H1 (cell line): Measurements from ENCODE around the gene DPY19L2. TPM values are rescaled to one million over a fixed set of nuclear protein-coding genes. Genes with fewer than 3 reads are reported as not detected.
"Not testable (repeated sequence)": the region's sequence is repeated elsewhere in the genome, so short reads cannot be mapped to it uniquely, and the experiment has no call there.

Experiments
- CTCF ChIA-PET: fragments of 300-600 bp; sonication (Branson Sonifier 250); formaldehyde crosslinking; loops from one replicate; lab custom pipeline; 2021; ENCODE audit not compliant: partially characterized antibody; lab: Charles Lee
- POLR2A ChIA-PET: fragments of 300-600 bp; sonication (Branson Sonifier 250); formaldehyde crosslinking; loops from one replicate; lab custom pipeline; 2021; ENCODE audit warnings: inconsistent platforms; ENCODE audit not compliant: partially characterized antibody; lab: Charles Lee
- DNase-seq, 2 experiments: peaks; one replicate each; pipeline versions ENCODE4 v3.0.0 to v3.0.0-alpha.2; 2010 to 2022; ENCODE audit warnings: low spot score in 2 of 2, low read depth in 1 of 2, mixed read lengths in 1 of 2
- FAIRE-seq: peaks from 2 replicates; lab custom pipeline; 2011; peaks lifted over from hg19 to GRCh38; lab: Jason Lieb, UNC
- H2AFZ ChIP-seq: 2 replicates; pipeline ENCODE4 v1.8.1; 2012; ENCODE audit warnings: low read length, inconsistent platforms
- H2AK5ac ChIP-seq: 2 replicates; pipeline ENCODE4 v1.6.1; 2013; ENCODE audit warnings: low read depth, low read length
- H2BK120ac ChIP-seq: replicated peaks from 2 replicates; pipeline ENCODE3; 2013; ENCODE audit warnings: low read depth, low read length, inconsistent platforms
- H2BK12ac ChIP-seq: 2 replicates; pipeline ENCODE4 v1.6.1; 2013; ENCODE audit warnings: low read depth, low read length
- H2BK15ac ChIP-seq: 2 replicates; pipeline ENCODE4 v1.6.1; 2013; ENCODE audit warnings: low read length
- H2BK20ac ChIP-seq: 2 replicates; pipeline ENCODE4 v1.6.1; 2013; ENCODE audit warnings: low read length
- H2BK5ac ChIP-seq: 2 replicates; pipeline ENCODE4 v1.6.1; 2013; ENCODE audit warnings: low read depth, low read length
- H3K14ac ChIP-seq: 2 replicates; pipeline ENCODE4 v1.6.1; 2013; ENCODE audit warnings: inconsistent platforms; ENCODE audit not compliant: insufficient read length
- H3K18ac ChIP-seq: 2 replicates; pipeline ENCODE4 v1.6.1; 2013; ENCODE audit warnings: low read length; ENCODE audit errors: extremely low read depth
- H3K23ac ChIP-seq: 2 replicates; pipeline ENCODE4 v1.6.1; 2013; ENCODE audit warnings: inconsistent platforms; ENCODE audit not compliant: insufficient read length
- H3K23me2 ChIP-seq: 2 replicates; pipeline ENCODE4 v1.6.1; 2013; ENCODE audit warnings: low read depth, low read length
- H3K27ac ChIP-seq: 2 replicates; pipeline ENCODE4 v1.6.1; 2011; ENCODE audit warnings: low read depth, low read length, inconsistent platforms
- H3K27me3 ChIP-seq, 4 experiments: replicated peaks in 1 of 4; 1 replicate in 1 of 4; 2 replicates in 3 of 4; pipeline versions ENCODE4 v1.6.1 to v1.8.1; 2011 to 2013; ENCODE audit warnings: low read length in 3 of 4, mild to moderate bottlenecking in 3 of 4, inconsistent platforms in 2 of 4, mixed read lengths in 2 of 4, moderate library complexity in 1 of 4; ENCODE audit not compliant: control insufficient read depth in 3 of 4, insufficient read depth in 3 of 4; ENCODE audit errors: extremely low read depth in 1 of 4
- H3K36me3 ChIP-seq, 4 experiments: 2 replicates each; pipeline versions ENCODE4 v1.6.1 to v1.8.1; 2011 to 2013; ENCODE audit warnings: mild to moderate bottlenecking in 4 of 4, low read length in 3 of 4, moderate library complexity in 2 of 4, control low read depth in 1 of 4, inconsistent platforms in 1 of 4; ENCODE audit not compliant: insufficient read depth in 4 of 4, control insufficient read depth in 2 of 4
- H3K4ac ChIP-seq: replicated peaks from 2 replicates; pipeline ENCODE3; 2013; ENCODE audit warnings: low read length, low read depth, mixed read lengths, inconsistent platforms; ENCODE audit not compliant: insufficient read length
- H3K4me1 ChIP-seq, 4 experiments: replicated peaks in 1 of 4; 1 replicate in 1 of 4; 2 replicates in 3 of 4; pipeline versions ENCODE4 v1.6.1 to v1.8.1; 2011 to 2013; ENCODE audit warnings: low read length in 3 of 4, inconsistent platforms in 2 of 4, mixed read lengths in 1 of 4; ENCODE audit not compliant: insufficient read depth in 4 of 4, control insufficient read depth in 3 of 4
- H3K4me2 ChIP-seq, 2 experiments: 2 replicates each; pipeline versions ENCODE4 v1.6.1 to v1.8.1; 2011 to 2013; ENCODE audit warnings: low read depth in 2 of 2, low read length in 2 of 2, control low read depth in 1 of 2, inconsistent platforms in 1 of 2, mild to moderate bottlenecking in 1 of 2; ENCODE audit not compliant: insufficient read depth in 1 of 2
- H3K4me3 ChIP-seq, 4 experiments: fragments of 200-600, 300-600 bp in 1 of 4; sonication (generic), shearing (Covaris generic), sonication (Bioruptor Twin) in 1 of 4; 2 replicates each; pipeline versions ENCODE4 v1.5.1 to v1.8.1; 2011 to 2016; ENCODE audit warnings: low read length in 4 of 4, low read depth in 3 of 4, control low read depth in 2 of 4, inconsistent platforms in 2 of 4, mild to moderate bottlenecking in 2 of 4, mixed read lengths in 1 of 4, moderate library complexity in 1 of 4; ENCODE audit not compliant: insufficient read depth in 2 of 4; ENCODE audit errors: extremely low read depth in 1 of 4
- H3K56ac ChIP-seq: replicated peaks from 2 replicates; pipeline ENCODE3; 2013; ENCODE audit warnings: low read depth, mild to moderate bottlenecking, mixed read lengths, low read length, inconsistent platforms; ENCODE audit not compliant: insufficient read length
- H3K79me1 ChIP-seq: 2 replicates; pipeline ENCODE4 v1.6.1; 2013; ENCODE audit warnings: low read depth, low read length, control low read depth
- H3K79me2 ChIP-seq, 2 experiments: 2 replicates each; pipeline versions ENCODE4 v1.6.1 to v1.8.1; 2012 to 2013; ENCODE audit warnings: low read length in 2 of 2, mild to moderate bottlenecking in 2 of 2, inconsistent platforms in 1 of 2; ENCODE audit not compliant: insufficient read depth in 2 of 2, control insufficient read depth in 1 of 2
- H3K9ac ChIP-seq, 4 experiments: replicated peaks in 1 of 4; 1 replicate in 1 of 4; 2 replicates in 3 of 4; pipeline versions ENCODE4 v1.6.1 to v1.8.1; 2011 to 2013; ENCODE audit warnings: low read depth in 3 of 4, low read length in 3 of 4, control low read depth in 2 of 4, mild to moderate bottlenecking in 2 of 4, moderate library complexity in 2 of 4, inconsistent platforms in 1 of 4; ENCODE audit errors: extremely low read depth in 1 of 4
- H3K9me3 ChIP-seq, 2 experiments: 2 replicates each; pipeline versions ENCODE4 v1.6.1 to v1.8.1; 2012 to 2013; ENCODE audit warnings: mild to moderate bottlenecking in 2 of 2, moderate library complexity in 2 of 2, control low read depth in 1 of 2, inconsistent platforms in 1 of 2, low read depth in 1 of 2, low read length in 1 of 2, mixed read lengths in 1 of 2; ENCODE audit not compliant: insufficient read depth in 2 of 2
- H4K20me1 ChIP-seq, 2 experiments: replicated peaks in 1 of 2; 2 replicates each; pipeline versions ENCODE3 to v1.8.1; 2011 to 2013; ENCODE audit warnings: inconsistent platforms in 2 of 2, low read length in 2 of 2, mild to moderate bottlenecking in 1 of 2; ENCODE audit not compliant: insufficient read depth in 2 of 2, control insufficient read depth in 1 of 2
- H4K5ac ChIP-seq: 2 replicates; pipeline ENCODE4 v1.6.1; 2013; ENCODE audit warnings: low read length, low read depth, mixed read lengths, inconsistent platforms; ENCODE audit not compliant: insufficient read length
- H4K8ac ChIP-seq: 2 replicates; pipeline ENCODE4 v1.8.0; 2013; ENCODE audit warnings: mild to moderate bottlenecking, moderate library complexity, low read length, inconsistent platforms; ENCODE audit not compliant: insufficient read depth; ENCODE audit errors: extremely low read depth
- H4K91ac ChIP-seq: replicated peaks from 2 replicates; pipeline ENCODE3; 2013; ENCODE audit warnings: low read length, mixed read lengths, inconsistent platforms; ENCODE audit not compliant: insufficient read length
- WGBS, 2 experiments: shearing (Covaris generic) in 1 of 2; methylation state at CpG; one replicate each; pipeline versions ENCODE4 v1.1.6 to v1.1.7; 2013 to 2015; ENCODE audit warnings: low lambda C conversion rate in 2 of 2, mixed read lengths in 2 of 2, inconsistent platforms in 1 of 2, low coverage in 1 of 2, missing lambda C conversion rate in 1 of 2; ENCODE audit not compliant: insufficient replicate concordance in 2 of 2, insufficient coverage in 1 of 2, insufficient read length in 1 of 2; ENCODE audit errors: extremely low coverage in 1 of 2, missing lambda C conversion rate in 1 of 2; 5-methylcytosine and 5-hydroxymethylcytosine counted together
- polyA plus RNA-seq, 7 experiments: library from polyadenylated mRNA; depleted of rRNA in 3 of 7; stranded (reverse) in 5 of 7; unstranded in 2 of 7; fragments of >200 nt in 5 of 7; fragments of 200-250 nt in 2 of 7; gene quantifications; 1 replicate in 5 of 7; 2 replicates in 1 of 7; 4 replicates in 1 of 7; pipeline versions ENCODE4 v1.2.1 to v1.2.3, GENCODE V29; 2011 to 2013; ENCODE audit warnings: missing spikeins in 2 of 7, mixed read lengths in 2 of 7
- total RNA-seq: library from RNA; stranded (reverse); fragmentation: NEBNext Ultra II Directional; extraction: Animal tissue kit (Norgen Biotek cat#: 25700); gene quantifications from 2 replicates; pipeline ENCODE4 v1.2.1, GENCODE V29; 2021

DPY19L2 gene
- total and polyA plus RNA-seq, 2 of the 8 experiments (the other 6 are each of a cell fraction or from before 2014, with no cell fraction given), result 2.2 to 3.3 TPM

- H3K4ac ChIP-seq, H4K8ac ChIP-seq, CTCF ChIA-PET, H3K23ac ChIP-seq, H4K20me1 ChIP-seq, H3K4me1 ChIP-seq, H3K56ac ChIP-seq, H2BK20ac ChIP-seq, POLR2A ChIA-PET, H4K91ac ChIP-seq, H3K27ac ChIP-seq, H3K79me2 ChIP-seq, H3K36me3 ChIP-seq, H2BK15ac ChIP-seq, H3K27me3 ChIP-seq, FAIRE-seq, H2AFZ ChIP-seq, H2AK5ac ChIP-seq, H2BK5ac ChIP-seq, H3K23me2 ChIP-seq, H4K5ac ChIP-seq, H3K4me2 ChIP-seq, H3K9ac ChIP-seq, DNase-seq, H3K14ac ChIP-seq, H2BK120ac ChIP-seq, H3K18ac ChIP-seq, H3K79me1 ChIP-seq, H2BK12ac ChIP-seq, H3K9me3 ChIP-seq, H3K4me3 ChIP-seq: not testable (repeated sequence)
- 95% methylated on average over 13 of the region's 13 CpGs; no CpG with 5 or more reads in 1 of the 2 experiments for WGBS, 2 experiments
These were observed 116.9 kb downstream of the DPY19L2 start for GRCh38 chr12:63551397-63551796.

DNA sequence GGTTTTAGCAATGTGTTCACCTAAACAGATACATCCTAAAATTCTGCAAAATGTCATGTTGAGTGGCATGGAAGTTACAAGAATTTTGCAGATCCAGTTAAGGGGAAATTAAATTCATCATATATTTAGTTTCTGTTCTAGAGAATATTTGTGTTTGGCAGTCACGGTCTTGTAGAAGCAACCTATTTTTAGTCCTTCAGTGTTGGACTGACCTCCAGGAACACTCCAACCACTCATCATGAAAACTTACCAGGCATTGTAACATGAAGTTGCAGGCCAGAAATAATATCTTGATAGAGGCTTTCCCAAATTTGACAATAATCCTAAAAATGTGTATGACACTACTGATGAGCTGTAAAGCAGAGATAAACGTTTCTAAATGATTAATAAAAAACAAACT is 119.3 kb downstream of the DPY19L2 start:
- H3K9ac ChIP-seq, H4K5ac ChIP-seq, H2AK5ac ChIP-seq, H2BK120ac ChIP-seq, H3K56ac ChIP-seq, H3K79me2 ChIP-seq, H2AFZ ChIP-seq, H3K9me3 ChIP-seq, H2BK20ac ChIP-seq, H4K8ac ChIP-seq, H3K79me1 ChIP-seq, FAIRE-seq, H3K18ac ChIP-seq, DNase-seq, H4K20me1 ChIP-seq, H2BK5ac ChIP-seq, H2BK12ac ChIP-seq, H3K27me3 ChIP-seq, H3K23me2 ChIP-seq, CTCF ChIA-PET, H3K14ac ChIP-seq, H4K91ac ChIP-seq, H3K4me1 ChIP-seq, H3K4me3 ChIP-seq, H2BK15ac ChIP-seq, H3K27ac ChIP-seq, H3K4me2 ChIP-seq, POLR2A ChIA-PET, H3K4ac ChIP-seq, H3K36me3 ChIP-seq, H3K23ac ChIP-seq: not testable (repeated sequence)
- WGBS, 2 experiments, result 73% methylated on average over 2 of the region's 2 CpGs; no CpG with 5 or more reads in 1 of the 2 experiments
